GM12892 (cell line): ENCODE measurements around the gene SEC24B.

Experiments
- POLR2A ChIP-seq: IDR thresholded peaks from 2 replicates; pipeline ENCODE4 v1.6.1; 2011; ENCODE audit warnings: low read depth, low read length, control low read depth
- POLR2AphosphoS5 ChIP-seq: IDR thresholded peaks from 2 replicates; pipeline ENCODE4 v1.6.1; 2011; ENCODE audit warnings: low read depth, low read length, control low read depth
- TAF1 ChIP-seq: IDR thresholded peaks from 2 replicates; pipeline ENCODE4 v1.6.1; 2011; ENCODE audit warnings: low read depth, mild to moderate bottlenecking, control low read depth, low read length, borderline replicate concordance

DNA sequence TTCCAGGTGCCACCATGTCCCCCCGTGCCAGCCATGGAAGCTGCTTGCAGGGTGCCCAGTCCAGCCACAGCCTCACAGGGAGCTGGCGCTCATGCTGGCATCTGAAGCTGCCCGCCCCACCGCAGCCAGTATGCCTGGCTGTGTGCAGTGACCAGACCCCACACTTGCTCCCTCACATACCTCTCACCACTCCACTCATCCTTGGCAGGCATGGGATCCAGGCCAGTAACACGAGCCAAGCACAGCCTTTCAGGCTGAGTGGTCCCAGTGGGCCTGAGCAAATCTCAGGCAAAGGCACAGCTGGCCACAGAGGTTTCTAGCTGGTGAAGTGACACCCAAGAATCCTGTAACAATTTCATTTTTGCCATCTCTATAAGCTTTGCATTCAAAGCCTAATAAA lies 48.4 kb upstream of the SEC24B start:
- no peak for TF ChIP-seq POLR2AphosphoS5
- TF ChIP-seq TAF1 = no peak
- TF ChIP-seq POLR2A = no peak
